H1 (cell line): ENCODE data around the gene LCN15. TPM values are rescaled to one million over a fixed set of nuclear protein-coding genes. Genes with fewer than 3 reads are reported as not detected.

ENCODE experiments used
- CTCF ChIA-PET: fragments of 300-600 bp; sonication (Branson Sonifier 250); formaldehyde crosslinking; loops from one replicate; lab custom pipeline; 2021; ENCODE audit not compliant: partially characterized antibody; lab: Charles Lee
- POLR2A ChIA-PET: fragments of 300-600 bp; sonication (Branson Sonifier 250); formaldehyde crosslinking; loops from one replicate; lab custom pipeline; 2021; ENCODE audit warnings: inconsistent platforms; ENCODE audit not compliant: partially characterized antibody; lab: Charles Lee
- DNase-seq, 2 experiments: peaks; one replicate each; pipeline versions ENCODE4 v3.0.0 to v3.0.0-alpha.2; 2010 to 2022; ENCODE audit warnings: low spot score in 2 of 2, low read depth in 1 of 2, mixed read lengths in 1 of 2
- FAIRE-seq: peaks from 2 replicates; lab custom pipeline; 2011; peaks lifted over from hg19 to GRCh38; lab: Jason Lieb, UNC
- H2AFZ ChIP-seq: 2 replicates; pipeline ENCODE4 v1.8.1; 2012; ENCODE audit warnings: low read length, inconsistent platforms
- H2AK5ac ChIP-seq: 2 replicates; pipeline ENCODE4 v1.6.1; 2013; ENCODE audit warnings: low read depth, low read length
- H2BK120ac ChIP-seq: replicated peaks from 2 replicates; pipeline ENCODE3; 2013; ENCODE audit warnings: low read depth, low read length, inconsistent platforms
- H2BK12ac ChIP-seq: 2 replicates; pipeline ENCODE4 v1.6.1; 2013; ENCODE audit warnings: low read depth, low read length
- H2BK15ac ChIP-seq: 2 replicates; pipeline ENCODE4 v1.6.1; 2013; ENCODE audit warnings: low read length
- H2BK20ac ChIP-seq: 2 replicates; pipeline ENCODE4 v1.6.1; 2013; ENCODE audit warnings: low read length
- H2BK5ac ChIP-seq: 2 replicates; pipeline ENCODE4 v1.6.1; 2013; ENCODE audit warnings: low read depth, low read length
- H3K14ac ChIP-seq: 2 replicates; pipeline ENCODE4 v1.6.1; 2013; ENCODE audit warnings: inconsistent platforms; ENCODE audit not compliant: insufficient read length
- H3K18ac ChIP-seq: 2 replicates; pipeline ENCODE4 v1.6.1; 2013; ENCODE audit warnings: low read length; ENCODE audit errors: extremely low read depth
- H3K23ac ChIP-seq: 2 replicates; pipeline ENCODE4 v1.6.1; 2013; ENCODE audit warnings: inconsistent platforms; ENCODE audit not compliant: insufficient read length
- H3K23me2 ChIP-seq: 2 replicates; pipeline ENCODE4 v1.6.1; 2013; ENCODE audit warnings: low read depth, low read length
- H3K27ac ChIP-seq: 2 replicates; pipeline ENCODE4 v1.6.1; 2011; ENCODE audit warnings: low read depth, low read length, inconsistent platforms
- H3K27me3 ChIP-seq, 4 experiments: replicated peaks in 1 of 4; 1 replicate in 1 of 4; 2 replicates in 3 of 4; pipeline versions ENCODE4 v1.6.1 to v1.8.1; 2011 to 2013; ENCODE audit warnings: low read length in 3 of 4, mild to moderate bottlenecking in 3 of 4, inconsistent platforms in 2 of 4, mixed read lengths in 2 of 4, moderate library complexity in 1 of 4; ENCODE audit not compliant: control insufficient read depth in 3 of 4, insufficient read depth in 3 of 4; ENCODE audit errors: extremely low read depth in 1 of 4
- H3K36me3 ChIP-seq, 4 experiments: 2 replicates each; pipeline versions ENCODE4 v1.6.1 to v1.8.1; 2011 to 2013; ENCODE audit warnings: mild to moderate bottlenecking in 4 of 4, low read length in 3 of 4, moderate library complexity in 2 of 4, control low read depth in 1 of 4, inconsistent platforms in 1 of 4; ENCODE audit not compliant: insufficient read depth in 4 of 4, control insufficient read depth in 2 of 4
- H3K4ac ChIP-seq: replicated peaks from 2 replicates; pipeline ENCODE3; 2013; ENCODE audit warnings: low read length, low read depth, mixed read lengths, inconsistent platforms; ENCODE audit not compliant: insufficient read length
- H3K4me1 ChIP-seq, 4 experiments: replicated peaks in 1 of 4; 1 replicate in 1 of 4; 2 replicates in 3 of 4; pipeline versions ENCODE4 v1.6.1 to v1.8.1; 2011 to 2013; ENCODE audit warnings: low read length in 3 of 4, inconsistent platforms in 2 of 4, mixed read lengths in 1 of 4; ENCODE audit not compliant: insufficient read depth in 4 of 4, control insufficient read depth in 3 of 4
- H3K4me2 ChIP-seq, 2 experiments: 2 replicates each; pipeline versions ENCODE4 v1.6.1 to v1.8.1; 2011 to 2013; ENCODE audit warnings: low read depth in 2 of 2, low read length in 2 of 2, control low read depth in 1 of 2, inconsistent platforms in 1 of 2, mild to moderate bottlenecking in 1 of 2; ENCODE audit not compliant: insufficient read depth in 1 of 2
- H3K4me3 ChIP-seq, 4 experiments: fragments of 200-600, 300-600 bp in 1 of 4; sonication (generic), shearing (Covaris generic), sonication (Bioruptor Twin) in 1 of 4; 2 replicates each; pipeline versions ENCODE4 v1.5.1 to v1.8.1; 2011 to 2016; ENCODE audit warnings: low read length in 4 of 4, low read depth in 3 of 4, control low read depth in 2 of 4, inconsistent platforms in 2 of 4, mild to moderate bottlenecking in 2 of 4, mixed read lengths in 1 of 4, moderate library complexity in 1 of 4; ENCODE audit not compliant: insufficient read depth in 2 of 4; ENCODE audit errors: extremely low read depth in 1 of 4
- H3K56ac ChIP-seq: replicated peaks from 2 replicates; pipeline ENCODE3; 2013; ENCODE audit warnings: low read depth, mild to moderate bottlenecking, mixed read lengths, low read length, inconsistent platforms; ENCODE audit not compliant: insufficient read length
- H3K79me1 ChIP-seq: 2 replicates; pipeline ENCODE4 v1.6.1; 2013; ENCODE audit warnings: low read depth, low read length, control low read depth
- H3K79me2 ChIP-seq, 2 experiments: 2 replicates each; pipeline versions ENCODE4 v1.6.1 to v1.8.1; 2012 to 2013; ENCODE audit warnings: low read length in 2 of 2, mild to moderate bottlenecking in 2 of 2, inconsistent platforms in 1 of 2; ENCODE audit not compliant: insufficient read depth in 2 of 2, control insufficient read depth in 1 of 2
- H3K9ac ChIP-seq, 4 experiments: replicated peaks in 1 of 4; 1 replicate in 1 of 4; 2 replicates in 3 of 4; pipeline versions ENCODE4 v1.6.1 to v1.8.1; 2011 to 2013; ENCODE audit warnings: low read depth in 3 of 4, low read length in 3 of 4, control low read depth in 2 of 4, mild to moderate bottlenecking in 2 of 4, moderate library complexity in 2 of 4, inconsistent platforms in 1 of 4; ENCODE audit errors: extremely low read depth in 1 of 4
- H3K9me3 ChIP-seq, 2 experiments: 2 replicates each; pipeline versions ENCODE4 v1.6.1 to v1.8.1; 2012 to 2013; ENCODE audit warnings: mild to moderate bottlenecking in 2 of 2, moderate library complexity in 2 of 2, control low read depth in 1 of 2, inconsistent platforms in 1 of 2, low read depth in 1 of 2, low read length in 1 of 2, mixed read lengths in 1 of 2; ENCODE audit not compliant: insufficient read depth in 2 of 2
- H4K20me1 ChIP-seq, 2 experiments: replicated peaks in 1 of 2; 2 replicates each; pipeline versions ENCODE3 to v1.8.1; 2011 to 2013; ENCODE audit warnings: inconsistent platforms in 2 of 2, low read length in 2 of 2, mild to moderate bottlenecking in 1 of 2; ENCODE audit not compliant: insufficient read depth in 2 of 2, control insufficient read depth in 1 of 2
- H4K5ac ChIP-seq: 2 replicates; pipeline ENCODE4 v1.6.1; 2013; ENCODE audit warnings: low read length, low read depth, mixed read lengths, inconsistent platforms; ENCODE audit not compliant: insufficient read length
- H4K8ac ChIP-seq: 2 replicates; pipeline ENCODE4 v1.8.0; 2013; ENCODE audit warnings: mild to moderate bottlenecking, moderate library complexity, low read length, inconsistent platforms; ENCODE audit not compliant: insufficient read depth; ENCODE audit errors: extremely low read depth
- H4K91ac ChIP-seq: replicated peaks from 2 replicates; pipeline ENCODE3; 2013; ENCODE audit warnings: low read length, mixed read lengths, inconsistent platforms; ENCODE audit not compliant: insufficient read length
- CEBPB ChIP-seq: IDR thresholded peaks from 2 replicates; pipeline ENCODE4 v1.6.1; 2012; ENCODE audit warnings: low read depth, low read length
- HDAC2 ChIP-seq, 2 experiments: fragments of 300-600 bp in 1 of 2; sonication (generic) in 1 of 2; IDR thresholded peaks; 2 replicates each; pipeline ENCODE4 v1.6.1; 2011 to 2012; ENCODE audit warnings: low read depth in 2 of 2, low read length in 2 of 2, mild to moderate bottlenecking in 2 of 2, moderate library complexity in 2 of 2, borderline replicate concordance in 1 of 2, inconsistent platforms in 1 of 2
- KDM1A ChIP-seq: fragments of 200-600, 300-600 bp; sonication (generic); IDR thresholded peaks from 2 replicates; pipeline ENCODE4 v1.7.1; 2016; ENCODE audit warnings: mild to moderate bottlenecking, low read length, borderline replicate concordance
- KDM4A ChIP-seq: IDR thresholded peaks from one replicate; pipeline ENCODE4 v1.7.1; 2012; ENCODE audit warnings: low read depth, mild to moderate bottlenecking, moderate library complexity, low read length, inconsistent platforms; ENCODE audit not compliant: severe bottlenecking
- KDM5A ChIP-seq: fragments of 200-600 bp; IDR thresholded peaks from 2 replicates; pipeline ENCODE4 v1.7.1; 2012; ENCODE audit warnings: mild to moderate bottlenecking, low read length, inconsistent platforms, mixed read lengths
- PHF8 ChIP-seq: fragments of 200-600 bp; sonication (generic); conservative IDR thresholded peaks from 2 replicates; pipeline ENCODE4 v1.7.1; 2012; ENCODE audit warnings: low read depth, mild to moderate bottlenecking, inconsistent platforms, low read length, moderate library complexity
- SUZ12 ChIP-seq: fragments of 200-600 bp; sonication (generic); IDR thresholded peaks from 2 replicates; pipeline ENCODE4 v1.6.1; 2012; ENCODE audit warnings: mild to moderate bottlenecking, inconsistent platforms, low read length, moderate library complexity, mixed read lengths
- TBP ChIP-seq: IDR thresholded peaks from 2 replicates; pipeline ENCODE4 v1.6.1; 2011; ENCODE audit warnings: low read depth, low read length, improper control_type of control experiment
- WGBS, 2 experiments: shearing (Covaris generic) in 1 of 2; methylation state at CpG; one replicate each; pipeline versions ENCODE4 v1.1.6 to v1.1.7; 2013 to 2015; ENCODE audit warnings: low lambda C conversion rate in 2 of 2, mixed read lengths in 2 of 2, inconsistent platforms in 1 of 2, low coverage in 1 of 2, missing lambda C conversion rate in 1 of 2; ENCODE audit not compliant: insufficient replicate concordance in 2 of 2, insufficient coverage in 1 of 2, insufficient read length in 1 of 2; ENCODE audit errors: extremely low coverage in 1 of 2, missing lambda C conversion rate in 1 of 2; 5-methylcytosine and 5-hydroxymethylcytosine counted together
- polyA plus RNA-seq, 7 experiments: library from polyadenylated mRNA; depleted of rRNA in 3 of 7; stranded (reverse) in 5 of 7; unstranded in 2 of 7; fragments of >200 nt in 5 of 7; fragments of 200-250 nt in 2 of 7; gene quantifications; 1 replicate in 5 of 7; 2 replicates in 1 of 7; 4 replicates in 1 of 7; pipeline versions ENCODE4 v1.2.1 to v1.2.3, GENCODE V29; 2011 to 2013; ENCODE audit warnings: missing spikeins in 2 of 7, mixed read lengths in 2 of 7
- total RNA-seq: library from RNA; stranded (reverse); fragmentation: NEBNext Ultra II Directional; extraction: Animal tissue kit (Norgen Biotek cat#: 25700); gene quantifications from 2 replicates; pipeline ENCODE4 v1.2.1, GENCODE V29; 2021

Gene LCN15
- total and polyA plus RNA-seq, 2 of the 8 experiments (the other 6 are each of a cell fraction or from before 2014, with no cell fraction given) = 0.08 to 0.47 TPM

DNA sequence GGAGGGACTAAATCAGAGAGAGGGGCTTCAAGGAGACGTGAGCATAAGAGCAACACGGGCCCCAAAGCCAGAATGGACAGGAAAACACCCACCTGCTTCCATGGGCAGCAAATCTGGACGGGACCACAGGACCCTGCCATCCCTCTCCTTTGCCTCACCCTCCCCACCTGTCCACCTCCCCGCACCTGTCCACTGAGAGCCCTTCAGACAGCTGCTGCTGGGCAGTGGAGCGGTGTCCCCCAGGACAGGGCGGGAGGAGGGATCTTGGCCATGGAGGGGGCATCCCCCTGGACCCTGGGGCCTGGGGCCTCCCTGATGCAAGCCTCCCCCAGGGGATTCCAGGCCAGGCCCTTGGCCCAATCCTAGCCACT, 34.4 kb upstream of the LCN15 start:
- no peak overlapping the region for H3K27ac ChIP-seq
- 93% methylated on average over 6 of the region's 6 CpGs; no CpG with 5 or more reads in 1 of the 2 experiments for WGBS, 2 experiments
- H4K5ac ChIP-seq = no peak overlapping the region
- no peak overlapping the region for H2AFZ ChIP-seq
- no peak overlapping the region; the same call in 1 of the 2 replicates for H2BK5ac ChIP-seq
- H3K27me3 ChIP-seq = peaks cover 0 to 21% (median 11%) of the 10 kb centered on the region in 4 experiments; a peak in 5 of 7 replicates
- no peak overlapping the region for H4K91ac ChIP-seq
- no peak overlapping the region for H3K9ac ChIP-seq
- ChIA-PET POLR2A (interaction anchor here (0.9 to 2.2 kb wide), 3 partner anchors 10 to 70 kb away, joined by 3 to 12 read pairs (median 4); partner anchors contain the start of gene RABL6), CTCF (interaction anchor here (0.9 to 2.5 kb wide), 5 partner anchors 11 to 86 kb away, joined by 3 to 10 read pairs (median 4); partner anchors contain the start of genes AJM1 and LCN8)
- DNase-seq = no peak
- H3K4me1 ChIP-seq = peaks cover 0 to 17% (median 10%) of the 10 kb centered on the region in 4 experiments; a peak in 6 of 7 replicates
- H3K23ac ChIP-seq = no peak overlapping the region
- no peak overlapping the region for H2BK15ac ChIP-seq
- H3K4me3 ChIP-seq = no peak overlapping the region
- peaks cover 15% of the 10 kb centered on the region; the same call in 1 of the 2 replicates for H3K23me2 ChIP-seq
- H3K4ac ChIP-seq = no peak overlapping the region
- H3K79me2 ChIP-seq = no peaks in the 10 kb centered on the region
- H3K79me1 ChIP-seq = no peaks in the 10 kb centered on the region; the same call in 1 of the 2 replicates
- H3K9me3 ChIP-seq = no peaks in the 10 kb centered on the region
- H2BK120ac ChIP-seq = no peak overlapping the region
- no peak overlapping the region for H3K18ac ChIP-seq
- no peak overlapping the region for H3K56ac ChIP-seq
- H2BK20ac ChIP-seq = no peak overlapping the region
- no peak for FAIRE-seq
- H3K14ac ChIP-seq = no peak overlapping the region
- H4K8ac ChIP-seq = peak overlapping the region; percentile 35; the same call in 1 of the 2 replicates
- no peaks in the 10 kb centered on the region for H3K36me3 ChIP-seq
- H3K4me2 ChIP-seq = peak overlapping the region in 1 of 2 experiments; percentile 93; a peak in 1 of 4 replicates
- peaks cover 0 to 2% of the 10 kb centered on the region in 2 experiments for H4K20me1 ChIP-seq
- no peak overlapping the region for H2BK12ac ChIP-seq
- no peak overlapping the region for H2AK5ac ChIP-seq
- TF ChIP-seq KDM1A (no peak), PHF8 (no peak), KDM4A (no peak), KDM5A (no peak), SUZ12 (no peak), TBP (no peak), CEBPB (no peak), HDAC2 (IDR thresholded peaks at IDR 0.05; ENCODE audit: borderline replicate concordance in 1 of 2, low read depth in 2 of 2, low read length in 2 of 2) (no peak)
